ENCODE data around the gene FOXN1. TPM values are rescaled to one million over a fixed set of nuclear protein-coding genes. Genes with fewer than 3 reads are reported as not detected.

The FOXN1 gene
- total RNA-seq, 2 donors from 2014 or later = 0.32 TPM; not detected in 1

DNA sequence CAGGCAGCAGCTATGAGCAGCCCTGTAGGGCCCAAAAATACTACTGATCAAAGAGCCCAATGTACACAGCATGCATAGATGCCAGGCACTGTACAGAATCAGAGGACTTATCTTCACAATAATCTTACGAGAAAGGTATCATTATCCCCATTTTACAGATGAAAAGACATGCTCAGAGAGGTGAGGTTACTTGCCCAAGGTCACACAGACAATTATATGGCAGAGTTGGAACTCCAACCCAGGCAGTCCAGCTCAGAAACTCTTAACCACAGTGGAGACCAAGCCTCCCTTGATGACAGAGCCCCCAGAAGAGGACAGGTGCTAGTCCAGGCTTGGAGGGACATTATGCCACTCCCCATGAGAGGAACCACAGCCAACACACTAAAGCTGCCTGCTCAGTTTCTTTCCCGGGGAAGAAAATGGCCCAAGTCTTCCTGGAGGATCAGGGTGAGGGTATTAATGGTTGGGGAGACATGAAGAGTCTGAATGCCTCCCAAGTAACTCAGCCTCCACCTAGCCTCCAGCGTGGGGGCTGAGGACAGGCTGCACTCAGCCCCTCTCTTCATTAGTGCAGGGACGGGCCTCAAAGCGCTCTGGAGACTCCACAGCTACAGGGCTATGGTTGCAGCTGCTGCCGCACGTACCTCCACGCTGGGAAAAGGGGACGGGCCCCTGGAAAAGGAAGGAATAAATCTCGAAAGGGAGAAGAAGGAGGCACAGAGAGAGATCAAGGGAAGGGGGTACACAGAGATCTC lies 45.5 kb downstream of the FOXN1 start:
- intact Hi-C loops (cut with DNase I) = no loop called here
- DNase-seq = no peak
- Histone ChIP-seq H3K9ac (ENCODE audit: low read depth in 2 of 2, low read length in 2 of 2) (peak overlapping the region; percentile 46 to 62), H3K9me3 (no peaks in the 10 kb centered on the region), H3K36me3 (no peaks in the 10 kb centered on the region), H3K27me3 (no peaks in the 10 kb centered on the region), H3K4me1 (no peaks in the 10 kb centered on the region), H3K27ac (peak overlapping the region; percentile 67), H3K4me3 (peak overlapping the region; percentile 96)
- TF ChIP-seq, protein P1, sequence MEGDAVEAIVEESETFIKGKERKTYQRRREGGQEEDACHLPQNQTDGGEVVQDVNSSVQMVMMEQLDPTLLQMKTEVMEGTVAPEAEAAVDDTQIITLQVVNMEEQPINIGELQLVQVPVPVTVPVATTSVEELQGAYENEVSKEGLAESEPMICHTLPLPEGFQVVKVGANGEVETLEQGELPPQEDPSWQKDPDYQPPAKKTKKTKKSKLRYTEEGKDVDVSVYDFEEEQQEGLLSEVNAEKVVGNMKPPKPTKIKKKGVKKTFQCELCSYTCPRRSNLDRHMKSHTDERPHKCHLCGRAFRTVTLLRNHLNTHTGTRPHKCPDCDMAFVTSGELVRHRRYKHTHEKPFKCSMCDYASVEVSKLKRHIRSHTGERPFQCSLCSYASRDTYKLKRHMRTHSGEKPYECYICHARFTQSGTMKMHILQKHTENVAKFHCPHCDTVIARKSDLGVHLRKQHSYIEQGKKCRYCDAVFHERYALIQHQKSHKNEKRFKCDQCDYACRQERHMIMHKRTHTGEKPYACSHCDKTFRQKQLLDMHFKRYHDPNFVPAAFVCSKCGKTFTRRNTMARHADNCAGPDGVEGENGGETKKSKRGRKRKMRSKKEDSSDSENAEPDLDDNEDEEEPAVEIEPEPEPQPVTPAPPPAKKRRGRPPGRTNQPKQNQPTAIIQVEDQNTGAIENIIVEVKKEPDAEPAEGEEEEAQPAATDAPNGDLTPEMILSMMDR (IDR thresholded peaks at IDR 0.05) = no peak

DNA sequence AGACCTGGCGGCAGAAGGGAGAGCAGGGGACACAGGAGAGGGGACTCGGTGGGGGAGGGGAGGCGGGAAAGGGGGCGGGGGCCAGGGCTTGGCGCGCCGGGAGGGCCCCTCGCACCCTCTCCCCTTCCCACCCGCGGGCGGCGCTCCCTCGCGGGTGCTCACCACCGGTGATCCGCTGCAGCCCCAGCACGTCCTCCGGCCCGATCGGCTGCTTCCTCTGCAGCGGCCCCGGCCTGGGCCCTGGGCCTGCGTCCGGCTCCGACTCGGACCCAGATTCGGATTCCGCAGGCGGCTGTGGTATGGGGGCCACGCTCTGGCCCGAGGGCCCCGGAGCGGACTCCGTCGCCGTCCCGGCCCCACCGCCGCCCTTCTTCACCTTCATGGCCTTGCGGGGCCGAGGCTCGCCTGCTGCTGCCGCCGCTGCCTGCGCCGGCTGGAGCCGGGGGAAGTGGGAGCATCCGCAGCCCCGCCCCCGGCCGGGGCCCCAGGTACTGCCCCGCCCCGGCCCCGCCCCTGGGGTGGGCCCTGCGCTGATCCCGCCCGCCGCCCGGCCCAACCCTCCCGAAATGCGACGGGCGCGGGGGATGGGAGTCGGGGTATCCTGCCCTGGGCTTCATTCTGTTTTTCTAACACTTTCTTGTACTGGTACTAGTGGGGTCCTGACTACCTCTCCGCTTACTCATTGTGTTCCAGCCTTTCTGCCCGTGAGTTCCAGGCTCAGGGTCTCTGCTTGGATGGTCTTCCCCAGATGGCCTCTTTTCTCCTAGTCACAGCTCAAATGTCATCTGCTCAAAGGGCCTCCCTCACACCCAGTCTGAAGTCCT lies 46.2 kb downstream of the FOXN1 start, which contains the start of gene UNC119:
Gene UNC119, minus strand, starts transcription at position 449 of the 824 bp plus-strand sequence. Its CDS starts 67 bp downstream, at position 382.
- H3K36me3 ChIP-seq = no peaks in the 10 kb centered on the region
- H3K27ac ChIP-seq = peak within 1 kb of the TSS; percentile 67
- intact Hi-C loops (cut with DNase I) = no loop called here
- no peaks in the 10 kb centered on the region for H3K4me1 ChIP-seq
- peak; percentile 84 for DNase-seq
- H3K9me3 ChIP-seq = no peaks in the 10 kb centered on the region
- no peaks in the 10 kb centered on the region for H3K27me3 ChIP-seq
- TF ChIP-seq, protein P1 (IDR thresholded peaks at IDR 0.05) = no peak
- peak within 1 kb of the TSS; percentile 46 to 62 for H3K9ac ChIP-seq (ENCODE audit: low read depth in 2 of 2, low read length in 2 of 2)
- H3K4me3 ChIP-seq = peak within 1 kb of the TSS; percentile 96

DNA sequence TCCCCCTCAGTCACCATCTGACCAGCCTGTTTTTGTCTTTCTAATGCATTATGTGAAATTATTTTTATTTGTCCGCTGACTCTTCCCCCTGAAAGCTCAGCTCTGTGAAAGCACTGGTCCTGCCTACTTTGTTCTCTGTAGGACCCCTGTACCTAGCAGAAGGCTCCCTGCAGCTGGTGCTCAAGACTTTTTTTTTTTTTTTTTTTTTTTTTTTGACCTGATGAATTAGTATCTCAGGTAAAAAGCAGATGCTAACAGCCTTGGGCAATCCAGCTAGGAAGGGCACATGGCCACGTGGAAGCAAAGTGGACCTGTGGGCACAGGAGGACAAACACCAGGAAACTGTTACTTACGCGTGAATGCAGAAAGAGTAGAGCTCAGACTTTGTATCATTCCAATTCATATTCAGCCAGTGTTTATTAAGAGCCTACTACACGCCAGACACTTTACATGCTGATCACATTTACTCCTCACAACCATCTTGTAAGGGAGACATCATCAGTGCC lies 46.9 kb downstream of the FOXN1 start:
- Histone ChIP-seq H3K4me3 (no peak overlapping the region), H3K36me3 (no peaks in the 10 kb centered on the region), H3K27ac (no peak overlapping the region), H3K9ac (ENCODE audit: low read depth in 2 of 2, low read length in 2 of 2) (no peak overlapping the region), H3K9me3 (no peaks in the 10 kb centered on the region), H3K27me3 (no peaks in the 10 kb centered on the region), H3K4me1 (no peaks in the 10 kb centered on the region)
- no peak for DNase-seq
- intact Hi-C loops (cut with DNase I) = no loop called here
- TF ChIP-seq, protein P1 (IDR thresholded peaks at IDR 0.05) = no peak

DNA sequence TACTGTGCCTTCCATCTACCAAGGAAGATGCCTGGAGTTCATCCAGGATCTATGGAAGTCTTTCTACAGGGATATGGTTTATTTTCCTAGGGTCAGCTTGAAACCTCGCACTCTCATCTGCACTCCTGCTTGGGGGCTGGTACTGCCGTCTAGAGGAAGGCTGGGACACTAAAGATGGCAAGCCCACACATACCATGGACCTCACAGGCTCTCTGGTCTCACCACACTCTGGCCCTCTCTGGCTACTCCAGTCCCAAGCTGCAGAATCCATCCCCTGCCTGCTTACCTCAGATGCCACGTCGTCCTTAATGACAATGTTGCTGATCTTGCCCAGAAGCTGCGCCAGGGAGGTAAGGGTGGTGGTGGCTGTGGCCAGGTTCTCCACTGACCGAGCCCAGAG lies 48.4 kb downstream of the FOXN1 start:
- intact Hi-C loops (cut with DNase I) = no loop called here
- H3K27me3 ChIP-seq = no peaks in the 10 kb centered on the region
- TF ChIP-seq, protein P1 (IDR thresholded peaks at IDR 0.05) = no peak
- H3K9ac ChIP-seq (ENCODE audit: low read depth in 2 of 2, low read length in 2 of 2) = no peak overlapping the region
- no peak overlapping the region for H3K4me3 ChIP-seq
- peaks cover 2% of the 10 kb centered on the region for H3K36me3 ChIP-seq
- H3K27ac ChIP-seq = no peak overlapping the region
- no peaks in the 10 kb centered on the region for H3K9me3 ChIP-seq
- no peaks in the 10 kb centered on the region for H3K4me1 ChIP-seq
- DNase-seq = no peak

DNA sequence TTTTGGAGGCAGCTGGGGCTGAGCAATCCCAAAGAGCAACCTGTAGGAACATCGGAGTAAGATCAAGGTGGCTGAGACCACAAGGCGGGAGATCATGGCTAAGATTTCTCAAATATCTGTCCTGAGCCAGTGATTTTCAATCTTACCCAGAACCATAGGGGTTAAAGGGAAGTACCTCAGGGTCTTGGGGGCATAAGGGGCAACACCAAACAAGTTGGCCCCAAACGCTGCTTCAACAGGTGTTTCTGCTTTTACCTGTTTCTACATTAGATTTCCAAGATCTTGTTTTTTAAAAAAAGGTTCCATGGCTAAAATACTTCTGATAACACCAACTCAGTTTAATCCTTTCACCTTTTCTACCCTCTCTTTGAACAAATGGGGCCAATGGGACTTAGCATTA lies 48.9 kb downstream of the FOXN1 start:
- H3K4me3 ChIP-seq = no peak overlapping the region
- intact Hi-C loops (cut with DNase I) = no loop called here
- no peak for DNase-seq
- no peaks in the 10 kb centered on the region for H3K27me3 ChIP-seq
- H3K9me3 ChIP-seq = no peaks in the 10 kb centered on the region
- TF ChIP-seq, protein P1 (IDR thresholded peaks at IDR 0.05) = no peak
- H3K9ac ChIP-seq (ENCODE audit: low read depth in 2 of 2, low read length in 2 of 2) = no peak overlapping the region
- H3K36me3 ChIP-seq = peaks cover 6% of the 10 kb centered on the region
- H3K27ac ChIP-seq = no peak overlapping the region
- no peaks in the 10 kb centered on the region for H3K4me1 ChIP-seq
